H9 (cell line): ENCODE results near the gene RAD23A. TPM values are rescaled to one million over a fixed set of nuclear protein-coding genes. Genes with fewer than 3 reads are reported as not detected.

Experiments
- DNase-seq: peaks from one replicate; pipeline ENCODE4 v3.0.0-alpha.2; 2017
- H2AFZ ChIP-seq: one replicate; pipeline ENCODE4 v1.6.1; 2013; ENCODE audit warnings: mild to moderate bottlenecking, low read length, control low read depth, moderate library complexity
- H2AK5ac ChIP-seq: 2 replicates; pipeline ENCODE4 v1.6.1; 2013; ENCODE audit warnings: low read length, control low read depth, mixed read lengths; ENCODE audit not compliant: insufficient read length
- H2BK120ac ChIP-seq: one replicate; pipeline ENCODE4 v1.6.1; 2013; ENCODE audit warnings: low read depth, mild to moderate bottlenecking, low read length, control low read depth, inconsistent platforms; ENCODE audit not compliant: poor library complexity, severe bottlenecking
- H2BK12ac ChIP-seq: 2 replicates; pipeline ENCODE4 v1.6.1; 2013; ENCODE audit warnings: low read length, control low read depth, mixed read lengths, low read depth; ENCODE audit not compliant: insufficient read length
- H2BK15ac ChIP-seq: 2 replicates; pipeline ENCODE4 v1.6.1; 2013; ENCODE audit warnings: low read depth, low read length, control low read depth
- H2BK20ac ChIP-seq: one replicate; pipeline ENCODE4 v1.6.1; 2013; ENCODE audit warnings: low read depth, mild to moderate bottlenecking, low read length, control low read depth, inconsistent platforms; ENCODE audit not compliant: poor library complexity, severe bottlenecking
- H2BK5ac ChIP-seq: 2 replicates; pipeline ENCODE4 v1.6.1; 2013; ENCODE audit warnings: low read length, control low read depth, mixed read lengths; ENCODE audit not compliant: insufficient read length
- H3K14ac ChIP-seq: 2 replicates; pipeline ENCODE4 v1.6.1; 2013; ENCODE audit warnings: low read length, control low read depth; ENCODE audit not compliant: insufficient read depth
- H3K18ac ChIP-seq: 2 replicates; pipeline ENCODE4 v1.6.1; 2013; ENCODE audit warnings: low read depth, mild to moderate bottlenecking, mixed read lengths, low read length, control low read depth; ENCODE audit not compliant: insufficient read length
- H3K23ac ChIP-seq: 2 replicates; pipeline ENCODE4 v1.6.1; 2013; ENCODE audit warnings: low read length, control low read depth, mixed read lengths, low read depth; ENCODE audit not compliant: insufficient read length
- H3K23me2 ChIP-seq: 2 replicates; pipeline ENCODE4 v1.6.1; 2013; ENCODE audit warnings: low read depth, mild to moderate bottlenecking, mixed read lengths, low read length, control low read depth; ENCODE audit not compliant: insufficient read length, poor library complexity, severe bottlenecking
- H3K27ac ChIP-seq: 2 replicates; pipeline ENCODE4 v1.5.1; 2013; ENCODE audit warnings: low read length, control low read depth, mixed read lengths, low read depth; ENCODE audit not compliant: insufficient read length
- H3K27me3 ChIP-seq: 2 replicates; pipeline ENCODE4 v1.6.1; 2013; ENCODE audit warnings: low read length, control low read depth, inconsistent platforms; ENCODE audit not compliant: insufficient read depth
- H3K4ac ChIP-seq: 2 replicates; pipeline ENCODE4 v1.6.1; 2013; ENCODE audit warnings: low read depth, mild to moderate bottlenecking, control low read depth, inconsistent platforms, low read length, moderate library complexity
- H3K4me1 ChIP-seq: 2 replicates; pipeline ENCODE4 v1.6.1; 2013; ENCODE audit warnings: low read length, control low read depth, inconsistent platforms; ENCODE audit not compliant: insufficient read depth
- H3K4me2 ChIP-seq: 2 replicates; pipeline ENCODE4 v1.6.1; 2013; ENCODE audit warnings: low read length, control low read depth, mixed read lengths; ENCODE audit not compliant: insufficient read length, insufficient read depth
- H3K56ac ChIP-seq: 2 replicates; pipeline ENCODE4 v1.6.1; 2013; ENCODE audit warnings: low read depth, mild to moderate bottlenecking, mixed read lengths, low read length, control low read depth; ENCODE audit not compliant: insufficient read length
- H3K79me1 ChIP-seq: 2 replicates; pipeline ENCODE4 v1.6.1; 2013; ENCODE audit warnings: low read depth, mild to moderate bottlenecking, moderate library complexity, low read length, control low read depth, inconsistent platforms; ENCODE audit not compliant: insufficient read depth, poor library complexity, severe bottlenecking
- H3K79me2 ChIP-seq: 2 replicates; pipeline ENCODE4 v1.6.1; 2013; ENCODE audit warnings: low read length, control low read depth, inconsistent platforms; ENCODE audit not compliant: insufficient read depth
- H3K9ac ChIP-seq: 2 replicates; pipeline ENCODE4 v1.6.1; 2013; ENCODE audit warnings: low read length, control low read depth, mixed read lengths; ENCODE audit not compliant: insufficient read length; ENCODE audit errors: extremely low read depth
- H3K9me3 ChIP-seq: one replicate; pipeline ENCODE4 v1.6.1; 2013; ENCODE audit warnings: low read depth, low read length, inconsistent platforms; ENCODE audit not compliant: control insufficient read depth
- H3T11ph ChIP-seq: one replicate; pipeline ENCODE4 v1.6.1; 2013; ENCODE audit warnings: mild to moderate bottlenecking, low read length, control low read depth, inconsistent platforms
- H4K20me1 ChIP-seq: one replicate; pipeline ENCODE4 v1.6.1; 2013; ENCODE audit not compliant: control insufficient read depth, insufficient read length, insufficient read depth
- H4K5ac ChIP-seq: 2 replicates; pipeline ENCODE4 v1.6.1; 2013; ENCODE audit warnings: low read depth, mild to moderate bottlenecking, mixed read lengths, low read length, control low read depth; ENCODE audit not compliant: insufficient read length
- H4K8ac ChIP-seq: replicated peaks from 2 replicates; pipeline ENCODE4 v1.6.1; 2013; ENCODE audit warnings: low read length, control low read depth, mixed read lengths, low read depth; ENCODE audit not compliant: insufficient read length
- H4K91ac ChIP-seq: 2 replicates; pipeline ENCODE4 v1.6.1; 2013; ENCODE audit warnings: low read depth, mild to moderate bottlenecking, moderate library complexity, mixed read lengths, low read length, control low read depth; ENCODE audit not compliant: insufficient read length
- H3K27ac Mint-ChIP-seq, 3 experiments: 2 replicates in 2 of 3; 3 replicates in 1 of 3; pipeline ENCODE4 v1.8.0; 2020 to 2021; ENCODE audit warnings: mixed read lengths in 3 of 3, mild to moderate bottlenecking in 1 of 3, moderate library complexity in 1 of 3
- H3K27me3 Mint-ChIP-seq: 2 replicates; pipeline ENCODE4 v1.8.0; 2021; ENCODE audit warnings: low read depth, mild to moderate bottlenecking, moderate library complexity, mixed read lengths
- H3K36me3 Mint-ChIP-seq, 3 experiments: 2 replicates in 2 of 3; 3 replicates in 1 of 3; pipeline ENCODE4 v1.8.0; 2020 to 2021; ENCODE audit warnings: low read depth in 3 of 3, mixed read lengths in 3 of 3; ENCODE audit not compliant: insufficient read depth in 1 of 3
- H3K4me1 Mint-ChIP-seq, 2 experiments: 2 replicates each; pipeline ENCODE4 v1.8.0; 2020; ENCODE audit warnings: mixed read lengths in 2 of 2
- H3K4me3 Mint-ChIP-seq, 2 experiments: 2 replicates in 1 of 2; 3 replicates in 1 of 2; pipeline ENCODE4 v1.8.0; 2020 to 2021; ENCODE audit warnings: mild to moderate bottlenecking in 2 of 2, mixed read lengths in 2 of 2, moderate library complexity in 1 of 2
- H3K9me3 Mint-ChIP-seq, 2 experiments: 2 replicates in 1 of 2; 3 replicates in 1 of 2; pipeline ENCODE4 v1.8.0; 2020; ENCODE audit warnings: mild to moderate bottlenecking in 2 of 2, mixed read lengths in 2 of 2, moderate library complexity in 1 of 2
- WGBS: extraction: QIAGEN DNeasy Blood & Tissue Kit; methylation state at CpG from one replicate; pipeline ENCODE4 v1.1.7; 2013; ENCODE audit warnings: missing lambda C conversion rate, low lambda C conversion rate, mixed read lengths; ENCODE audit not compliant: insufficient read length; ENCODE audit errors: extremely low coverage; 5-methylcytosine and 5-hydroxymethylcytosine counted together
- total RNA-seq: library from RNA; stranded (reverse); gene quantifications from 2 replicates; pipeline ENCODE4 v1.2.1, GENCODE V29; 2021
- TF ChIP-seq, protein P1 (sequence below): fragments of 200-600 bp; sonication (generic); conservative IDR thresholded peaks from 3 replicates; pipeline ENCODE4 v1.8.0; 2021; ENCODE audit warnings: antibody characterized with exemption, mild to moderate bottlenecking

RAD23A gene
- total RNA-seq, 1 experiment from 2014 or later = 62.2 TPM

DNA sequence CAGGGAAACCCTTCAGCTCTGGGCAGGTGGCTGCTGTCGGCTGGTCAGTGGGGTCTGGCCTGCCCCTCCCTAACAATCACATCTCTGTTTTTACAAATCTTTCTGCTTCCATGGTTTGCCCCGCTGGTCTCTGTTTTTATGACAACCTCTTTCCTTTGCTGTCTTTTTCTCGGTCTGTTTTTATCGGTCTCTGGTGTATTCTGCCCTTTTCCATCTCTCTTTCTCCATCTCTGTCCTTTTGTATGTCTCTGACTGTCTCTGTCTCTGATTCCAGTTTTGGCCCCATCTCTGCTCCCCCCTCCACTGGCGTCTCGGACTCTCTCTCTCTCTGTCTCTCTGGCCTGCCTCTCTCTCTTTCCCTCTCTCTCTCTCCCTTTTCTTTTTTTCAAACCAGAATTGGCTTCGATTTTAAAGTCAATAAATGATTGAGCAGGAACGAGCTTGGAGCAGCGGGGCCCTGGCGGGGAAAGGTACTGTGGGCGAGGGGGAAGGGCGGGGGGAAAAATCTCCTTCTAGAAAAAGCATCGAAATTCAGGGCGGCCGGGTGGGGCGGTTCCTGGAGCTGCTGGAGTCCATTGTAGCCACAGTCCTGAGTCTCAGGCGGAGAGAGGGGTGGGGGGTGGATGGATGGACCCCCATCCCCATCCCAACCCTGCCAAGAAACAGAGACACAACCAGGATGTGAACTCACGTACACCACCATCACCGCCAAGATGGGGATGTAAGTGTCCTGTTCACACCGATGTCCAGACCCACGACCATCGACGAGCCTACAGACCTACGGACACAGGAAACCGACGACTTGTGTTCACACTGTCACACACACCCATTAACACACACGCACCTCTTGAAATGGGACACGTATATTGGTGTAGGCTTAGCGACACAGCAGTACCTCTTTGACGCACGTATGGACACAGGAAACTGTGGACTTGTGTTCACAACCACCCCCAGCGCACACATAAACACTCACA lies 52.6 kb downstream of the RAD23A start:
- Histone ChIP-seq H3K56ac (no peak overlapping the region), H3K9ac (no peak overlapping the region), H2BK15ac (no peak overlapping the region), H4K20me1 (peaks cover 7% of the 10 kb centered on the region), H3K23ac (no peak overlapping the region), H3K27ac (no peak overlapping the region), H4K8ac (no peak overlapping the region), H3K18ac (no peak overlapping the region), H2AFZ (no peak overlapping the region), H2AK5ac (no peak overlapping the region), H2BK12ac (no peak overlapping the region), H2BK5ac (no peak overlapping the region), H2BK120ac (no peak overlapping the region), H3K23me2 (peaks cover 4% of the 10 kb centered on the region), H4K91ac (no peak overlapping the region), H3K27me3 (peaks cover 55% of the 10 kb centered on the region), H3K79me2 (no peaks in the 10 kb centered on the region), H3T11ph (no peak overlapping the region), H3K4me1 (no peaks in the 10 kb centered on the region), H3K9me3 (no peaks in the 10 kb centered on the region), H3K79me1 (no peaks in the 10 kb centered on the region), H3K14ac (no peak overlapping the region), H3K4me2 (no peak overlapping the region), H4K5ac (no peak overlapping the region), H3K4ac (no peak overlapping the region), H2BK20ac (no peak overlapping the region)
- Mint-ChIP-seq H3K27me3 (peaks cover 94% of the 10 kb centered on the region), H3K4me3 (no peak overlapping the region), H3K9me3 (peaks cover 2 to 9% of the 10 kb centered on the region in 2 experiments; a peak in 2 of 5 replicates), H3K36me3 (peaks cover 0 to 2% (median 0%) of the 10 kb centered on the region in 3 experiments; a peak in 1 of 7 replicates), H3K27ac (no peak overlapping the region), H3K4me1 (peaks cover 3 to 8% of the 10 kb centered on the region in 2 experiments)
- no CpG with 5 or more reads among the region's 32 CpGs for WGBS
- TF ChIP-seq, protein P1, sequence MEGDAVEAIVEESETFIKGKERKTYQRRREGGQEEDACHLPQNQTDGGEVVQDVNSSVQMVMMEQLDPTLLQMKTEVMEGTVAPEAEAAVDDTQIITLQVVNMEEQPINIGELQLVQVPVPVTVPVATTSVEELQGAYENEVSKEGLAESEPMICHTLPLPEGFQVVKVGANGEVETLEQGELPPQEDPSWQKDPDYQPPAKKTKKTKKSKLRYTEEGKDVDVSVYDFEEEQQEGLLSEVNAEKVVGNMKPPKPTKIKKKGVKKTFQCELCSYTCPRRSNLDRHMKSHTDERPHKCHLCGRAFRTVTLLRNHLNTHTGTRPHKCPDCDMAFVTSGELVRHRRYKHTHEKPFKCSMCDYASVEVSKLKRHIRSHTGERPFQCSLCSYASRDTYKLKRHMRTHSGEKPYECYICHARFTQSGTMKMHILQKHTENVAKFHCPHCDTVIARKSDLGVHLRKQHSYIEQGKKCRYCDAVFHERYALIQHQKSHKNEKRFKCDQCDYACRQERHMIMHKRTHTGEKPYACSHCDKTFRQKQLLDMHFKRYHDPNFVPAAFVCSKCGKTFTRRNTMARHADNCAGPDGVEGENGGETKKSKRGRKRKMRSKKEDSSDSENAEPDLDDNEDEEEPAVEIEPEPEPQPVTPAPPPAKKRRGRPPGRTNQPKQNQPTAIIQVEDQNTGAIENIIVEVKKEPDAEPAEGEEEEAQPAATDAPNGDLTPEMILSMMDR = no peak
- DNase-seq = no peak
